Stimulated activated CD4-positive, alpha-beta T cell treated with anti-CD3 and anti-CD28 coated beads, Interleukin-1b, Interleukin-23, amount 100 ng/mL, for 1 hour (primary cell): ENCODE results near the gene AIG1.
"Not testable (repeated sequence)": the region's sequence is repeated elsewhere in the genome, so short reads cannot be mapped to it uniquely, and the experiment has no call there.

ENCODE experiments used
- DNase-seq, 2 donors: peaks; one replicate each; pipeline ENCODE4 v3.0.0-alpha.2; 2020; ENCODE audit warnings: low read depth in 2 of 2

Gene AIG1

DNA sequence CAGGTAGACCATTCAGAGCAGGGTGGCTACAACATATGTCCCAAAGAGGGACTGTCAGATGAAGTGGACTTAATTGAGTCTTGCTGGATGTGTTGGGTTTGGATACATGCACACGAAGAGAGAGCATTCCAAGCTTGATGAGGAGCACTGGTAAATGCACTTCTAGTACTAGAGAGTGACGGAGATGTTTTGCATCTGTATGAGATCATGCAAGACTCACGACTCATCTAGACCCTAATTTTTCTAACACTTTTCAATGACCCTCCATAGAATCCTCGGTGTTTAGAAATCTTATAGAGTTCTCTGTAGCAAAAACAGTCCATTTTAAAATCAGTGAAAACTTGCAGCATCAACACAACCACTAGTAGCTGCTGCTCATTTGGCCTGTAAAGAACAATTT, 4.8 kb upstream of the AIG1 start:
- DNase-seq, result no peak

DNA sequence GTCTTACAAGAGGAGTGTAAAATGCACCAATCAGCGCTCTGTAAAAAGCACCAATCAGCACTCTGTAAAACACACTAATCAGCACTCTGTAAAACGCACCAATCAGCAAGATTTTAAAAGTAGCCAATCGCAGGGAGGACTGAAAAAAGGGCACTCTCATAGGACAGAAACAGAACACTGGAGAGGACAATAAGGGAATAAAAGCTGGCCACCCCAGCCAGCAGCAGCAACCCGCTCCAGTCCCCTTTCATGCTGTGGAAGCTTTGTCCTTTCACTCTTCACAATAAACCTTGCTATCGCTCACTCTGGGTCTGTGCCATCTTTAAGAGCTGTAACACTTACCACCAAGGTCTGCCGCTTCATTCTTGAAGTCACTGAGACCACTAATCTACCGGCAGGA, 1.7 kb upstream of the AIG1 start:
- no peak for DNase-seq

DNA sequence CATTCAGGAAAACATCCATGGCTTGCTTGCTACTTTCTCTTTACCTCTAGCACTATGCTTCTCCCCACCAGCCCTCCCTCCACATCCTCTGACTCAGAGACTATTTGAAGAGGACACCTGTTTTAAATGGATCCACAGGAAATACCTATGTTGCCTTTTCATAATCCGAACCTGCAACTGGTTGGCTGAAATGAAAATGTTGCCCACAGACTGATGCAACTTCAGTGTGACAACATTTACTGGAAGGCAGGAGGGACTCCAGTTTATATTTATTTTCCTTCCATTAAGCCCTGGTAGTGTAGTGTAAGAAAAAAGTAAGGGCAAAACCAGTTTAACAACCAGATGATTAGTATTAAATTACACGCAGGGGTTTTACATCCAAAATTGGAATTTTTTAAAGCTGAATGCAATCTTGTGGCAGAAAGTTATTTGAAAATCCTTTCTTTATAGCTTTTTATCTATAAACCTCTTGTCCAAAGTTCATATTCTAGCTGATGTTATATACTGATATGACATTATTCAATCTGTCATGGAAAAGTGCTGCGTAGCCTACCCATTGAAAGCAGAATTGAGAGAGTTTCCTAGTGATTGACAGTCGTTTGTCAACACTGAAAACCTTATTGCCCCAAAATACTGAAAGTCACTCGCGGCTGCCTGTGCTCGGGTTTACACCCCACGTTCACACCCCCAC, 881 bp upstream of the AIG1 start:
- no peak for DNase-seq

DNA sequence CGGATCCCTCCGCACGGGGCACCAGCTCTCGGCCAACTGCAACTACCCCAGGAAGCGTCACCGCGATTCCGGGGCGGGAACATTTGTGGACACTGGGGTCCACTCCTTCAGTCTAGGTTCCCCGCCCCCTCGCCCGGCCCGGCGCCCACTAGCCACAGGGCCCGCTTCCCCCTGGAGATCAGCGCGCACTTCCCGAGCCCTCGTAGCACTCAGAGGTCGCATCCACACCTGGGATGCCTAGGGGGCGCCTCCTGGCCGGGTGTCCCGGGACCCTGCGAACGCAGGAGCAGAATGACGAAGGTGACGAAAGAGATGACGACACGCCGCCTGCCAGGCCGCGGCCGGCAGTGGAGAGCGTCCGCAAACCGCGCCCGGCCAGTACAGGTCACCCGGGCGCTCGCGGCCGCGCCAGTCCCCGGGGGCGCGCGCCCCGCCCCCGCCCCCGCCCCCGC, 309 bp upstream of the AIG1 start:
- DNase-seq, result peak; percentile 22 to 27

DNA sequence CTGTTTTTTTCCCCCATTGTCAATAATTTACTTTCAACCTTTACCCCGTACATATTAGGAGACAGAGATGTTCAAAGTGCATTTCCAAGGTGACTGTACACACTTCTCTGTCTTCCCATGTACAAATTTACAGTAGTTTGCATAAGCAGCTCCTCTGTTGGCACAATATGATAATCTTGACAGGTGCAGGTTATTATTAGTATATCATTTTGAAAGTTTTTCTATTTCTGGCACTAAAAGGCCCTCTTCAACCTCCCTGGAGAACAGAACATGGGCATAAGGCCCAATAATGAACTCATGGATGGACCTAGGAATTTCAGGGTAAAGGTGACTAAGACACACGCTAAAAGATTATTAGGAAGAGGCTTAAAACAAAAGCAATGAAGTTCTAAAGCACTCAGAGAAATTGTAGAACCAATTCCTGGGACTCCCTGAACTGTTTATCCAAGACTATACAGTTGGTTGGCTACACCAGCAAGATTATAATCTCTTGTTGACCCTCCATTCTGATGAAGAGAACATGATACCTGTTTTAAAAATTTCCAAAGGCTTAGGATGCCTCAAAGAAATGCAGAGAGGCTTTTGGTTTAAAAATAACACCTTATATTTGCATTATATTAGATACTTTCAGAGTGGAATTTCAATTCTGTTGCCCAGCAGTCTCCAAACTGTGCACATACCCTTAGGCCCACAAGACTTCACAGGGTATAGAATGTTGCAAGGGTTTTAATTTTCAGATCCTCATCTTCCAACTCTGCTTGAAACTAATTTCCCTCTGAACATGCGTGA, 1.1 kb downstream of the AIG1 start:
- DNase-seq, result no peak

DNA sequence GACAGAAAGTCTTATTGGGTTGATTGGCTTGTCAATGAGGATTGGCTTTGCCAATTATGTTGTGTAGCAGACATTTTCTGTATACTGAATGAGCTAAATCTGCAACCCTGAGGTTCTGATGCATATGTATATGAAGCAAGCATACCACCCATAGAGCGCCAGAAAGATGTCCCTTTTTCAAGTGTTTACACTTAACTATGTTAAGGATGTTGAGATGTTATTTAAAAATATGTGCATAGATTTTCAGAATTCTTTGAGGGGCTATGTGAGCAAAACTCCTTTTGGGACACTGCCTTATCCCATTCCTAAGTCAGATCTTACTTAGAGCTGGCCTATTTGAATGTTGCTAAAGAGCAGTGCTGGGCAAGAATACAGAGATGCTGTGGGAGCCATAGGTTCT, 1.9 kb downstream of the AIG1 start:
- DNase-seq, result no peak

DNA sequence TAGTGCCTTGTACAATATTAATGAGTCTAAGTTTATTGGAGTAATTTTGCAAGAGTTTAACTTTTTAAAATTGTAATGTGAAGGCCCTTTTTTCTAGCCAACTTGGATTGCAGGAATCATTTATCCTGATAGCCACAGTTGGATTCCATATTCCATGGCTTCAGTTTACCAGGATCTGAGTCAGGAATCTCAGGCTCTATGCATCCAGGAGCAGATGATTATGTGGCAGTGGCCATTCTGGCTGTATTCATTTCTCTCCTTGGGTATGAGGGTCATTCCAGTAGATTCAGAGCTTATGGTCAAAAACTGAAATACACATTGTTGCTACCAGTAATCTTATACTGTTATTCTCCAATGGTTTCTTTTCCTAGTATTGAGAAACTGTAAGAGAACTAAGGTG, 2.9 kb downstream of the AIG1 start:
- no peak for DNase-seq

DNA sequence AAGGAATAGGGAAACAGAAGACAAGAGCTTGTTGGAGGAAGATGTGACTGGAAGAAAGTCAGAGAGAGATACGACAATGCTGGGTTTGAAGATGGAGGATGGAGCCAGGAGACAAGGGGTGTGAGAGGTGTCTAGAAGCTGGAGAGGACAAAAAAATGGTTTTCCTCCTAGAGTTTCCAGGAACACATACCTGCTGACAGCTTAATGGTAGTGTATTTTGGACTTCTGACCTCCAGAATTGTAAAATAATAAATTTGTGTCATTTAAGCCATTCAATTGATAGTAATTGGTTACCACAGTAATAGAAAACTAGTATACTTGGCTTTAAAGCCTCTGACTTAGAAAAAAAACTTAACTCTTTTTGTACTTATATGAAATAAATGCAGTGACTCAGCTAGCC, 3.6 kb downstream of the AIG1 start:
- no peak for DNase-seq

DNA sequence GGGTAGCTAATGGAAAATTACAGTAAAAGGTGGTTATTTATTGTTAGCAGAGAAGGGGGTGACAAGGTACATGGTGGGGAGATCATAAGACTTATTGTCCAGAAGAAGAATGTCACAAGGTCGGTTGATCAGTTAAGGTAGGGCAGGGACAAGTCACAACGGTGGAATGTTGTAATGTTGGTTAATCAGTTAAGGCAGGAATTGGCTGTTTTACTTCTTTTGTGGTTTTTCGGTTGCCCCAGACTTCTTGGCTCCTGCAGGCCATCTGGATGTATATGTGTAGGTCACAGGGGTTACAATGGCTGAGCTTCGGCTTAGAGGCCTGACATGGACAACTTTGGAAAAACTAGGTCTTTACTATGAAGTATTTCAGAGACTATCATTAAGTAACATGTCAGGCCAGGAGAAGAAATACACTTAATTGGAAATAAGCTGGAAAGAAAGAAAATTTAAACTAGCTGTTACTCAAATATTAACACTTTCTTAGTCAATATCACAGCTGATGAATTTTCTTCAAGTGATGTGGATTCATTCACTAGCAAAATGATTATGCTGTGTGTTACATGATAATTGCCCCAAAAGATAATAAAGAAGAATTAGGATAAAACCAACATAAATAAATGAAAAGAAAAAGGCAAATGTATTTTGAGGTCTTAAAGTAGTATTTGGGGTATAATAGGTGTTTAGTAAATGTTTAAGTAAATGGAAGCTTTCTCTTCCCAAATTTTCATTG, 4.4 kb downstream of the AIG1 start:
- no peak for DNase-seq

DNA sequence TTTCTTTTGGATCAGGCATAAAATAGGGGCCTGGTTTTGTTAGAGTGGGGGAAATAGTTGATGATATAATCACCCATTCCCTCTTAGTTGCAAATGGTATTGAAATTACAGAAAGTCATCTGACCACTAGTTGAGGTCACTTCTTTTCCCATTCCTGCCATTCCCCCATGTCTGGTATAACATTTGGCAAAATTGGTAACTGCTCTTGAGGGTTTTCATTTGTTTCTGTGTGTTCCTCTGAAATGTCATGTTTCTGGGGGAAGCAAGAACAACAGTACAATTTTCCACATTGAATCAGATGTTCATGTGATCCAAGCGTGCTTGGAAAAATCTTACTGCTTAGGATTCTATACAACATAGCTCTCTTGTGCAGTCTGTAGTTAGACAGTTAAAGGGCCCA, 7.3 kb downstream of the AIG1 start:
- DNase-seq, result no peak

DNA sequence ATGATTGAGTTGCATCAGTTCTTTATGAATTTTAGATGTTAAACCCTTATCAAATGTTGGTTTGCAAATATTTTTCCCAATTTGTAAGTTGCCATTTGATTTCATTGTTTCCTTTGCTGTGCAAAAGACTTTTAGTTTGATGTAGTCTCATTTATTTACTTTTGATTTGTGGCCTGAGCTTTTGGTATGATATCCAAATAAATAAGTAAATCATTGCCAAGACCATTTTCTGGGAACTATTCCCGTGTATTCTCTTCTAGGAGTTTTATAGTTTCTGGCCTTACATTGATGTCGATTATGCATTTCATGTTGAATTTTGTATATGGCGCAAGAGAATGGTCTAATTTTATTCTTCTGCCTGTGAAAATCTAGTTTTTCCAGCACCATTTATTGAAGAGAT, 13.4 kb downstream of the AIG1 start:
- DNase-seq, result no peak

DNA sequence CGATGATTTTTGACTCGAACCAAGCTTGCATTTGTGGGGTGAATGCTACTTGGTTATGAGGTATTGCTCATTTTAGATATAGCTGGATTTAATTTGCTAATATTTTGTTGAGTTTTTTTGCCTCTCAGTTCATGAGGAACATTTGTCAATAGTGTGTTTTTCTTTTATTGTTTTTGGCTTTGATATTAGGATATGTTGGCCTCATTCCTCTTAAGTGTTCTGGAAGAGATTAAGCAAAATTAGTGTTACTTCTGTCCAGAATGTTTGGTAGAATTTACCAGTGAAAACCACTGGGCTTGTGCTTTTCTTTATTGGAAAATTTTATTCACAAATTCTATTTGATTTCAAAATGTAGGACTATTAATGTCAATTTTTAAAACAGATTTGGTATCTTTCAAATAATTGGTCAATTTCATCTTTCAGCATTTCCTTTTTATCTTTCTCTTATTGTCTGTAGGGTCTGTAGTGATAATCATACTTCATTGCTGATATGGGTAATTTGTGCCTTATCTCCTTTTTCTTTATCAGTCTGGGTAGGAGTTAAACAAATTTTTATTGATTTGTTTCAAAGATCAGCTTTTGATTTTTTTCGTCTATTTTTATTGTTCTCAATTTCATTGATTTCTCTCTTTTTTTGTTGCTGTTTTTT, 14.1 kb downstream of the AIG1 start:
- DNase-seq, result no peak

DNA sequence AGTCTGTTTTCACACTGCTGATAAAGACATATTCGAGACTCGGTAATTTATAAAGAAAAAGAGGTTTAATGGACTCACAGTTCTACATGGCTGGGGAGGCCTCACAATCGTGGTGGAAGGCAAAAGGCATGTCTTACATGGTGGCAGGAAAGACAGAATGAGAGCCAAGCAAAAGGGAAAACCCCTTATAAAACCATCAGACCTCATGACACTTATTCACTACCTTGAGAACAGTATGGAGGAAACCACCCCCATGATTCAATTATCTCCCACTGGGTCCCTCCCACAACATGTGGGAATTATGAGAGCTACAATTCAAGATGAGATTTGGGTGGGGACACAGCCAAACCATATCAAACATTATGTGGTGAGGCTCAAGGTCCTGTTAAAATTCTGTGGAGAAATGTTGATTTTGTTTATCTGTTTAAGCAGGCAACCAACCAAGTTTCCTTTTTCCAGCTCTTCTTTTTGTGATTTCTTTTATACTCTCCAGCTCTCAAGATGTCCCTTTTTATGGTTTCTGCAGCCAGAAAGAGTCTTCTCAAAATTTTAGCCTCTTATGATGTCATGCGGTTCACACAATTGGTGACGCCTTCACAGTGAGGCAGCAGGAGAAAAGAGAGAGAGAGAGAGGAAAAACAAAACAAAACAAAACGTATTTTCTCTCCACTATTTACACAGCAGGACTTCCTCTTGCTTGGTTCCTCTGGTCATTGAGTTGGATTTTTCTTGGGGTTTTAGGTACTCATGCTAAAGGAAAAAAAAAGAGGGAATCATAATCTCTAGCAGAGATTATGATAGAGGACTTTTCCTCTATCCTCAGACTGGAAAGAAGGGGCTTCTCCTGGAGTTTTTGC, 18.0 kb downstream of the AIG1 start:
- no peak for DNase-seq

DNA sequence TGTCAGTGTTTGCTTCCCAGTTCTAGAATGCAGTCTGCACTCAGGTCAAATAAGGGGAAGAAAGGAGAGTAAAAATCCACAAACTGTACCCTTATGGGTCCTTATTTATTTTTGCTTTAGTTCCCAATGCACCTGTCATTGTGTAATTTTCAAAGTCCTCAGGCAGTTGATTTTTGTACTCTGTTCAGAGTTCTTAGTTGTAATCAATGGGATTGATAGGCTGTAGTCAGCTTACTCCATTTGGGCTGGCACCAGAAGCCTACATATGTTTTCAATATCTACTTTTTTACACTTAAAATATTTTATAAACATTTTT, 18.6 kb downstream of the AIG1 start:
- DNase-seq, result no peak

DNA sequence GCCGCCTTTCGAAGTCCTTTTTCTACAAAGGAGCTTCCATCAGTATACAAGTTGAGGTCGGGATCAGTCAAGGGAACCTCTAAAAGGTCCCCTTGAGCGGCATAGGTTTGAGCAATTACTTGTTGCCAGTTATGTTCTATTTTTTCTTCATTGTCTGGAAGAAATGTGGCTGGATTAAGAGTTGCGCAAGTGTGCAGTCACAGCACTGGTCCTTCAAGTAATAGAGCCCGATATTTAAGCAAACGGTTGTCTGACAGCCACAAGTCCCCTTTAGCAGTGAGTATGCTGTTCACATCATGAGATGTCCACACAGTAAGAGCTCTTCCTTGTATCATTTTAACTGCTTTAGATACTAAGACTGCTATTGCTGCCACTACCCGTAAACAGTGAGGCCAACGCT, 21.6 kb downstream of the AIG1 start:
- DNase-seq, result not testable (repeated sequence)

DNA sequence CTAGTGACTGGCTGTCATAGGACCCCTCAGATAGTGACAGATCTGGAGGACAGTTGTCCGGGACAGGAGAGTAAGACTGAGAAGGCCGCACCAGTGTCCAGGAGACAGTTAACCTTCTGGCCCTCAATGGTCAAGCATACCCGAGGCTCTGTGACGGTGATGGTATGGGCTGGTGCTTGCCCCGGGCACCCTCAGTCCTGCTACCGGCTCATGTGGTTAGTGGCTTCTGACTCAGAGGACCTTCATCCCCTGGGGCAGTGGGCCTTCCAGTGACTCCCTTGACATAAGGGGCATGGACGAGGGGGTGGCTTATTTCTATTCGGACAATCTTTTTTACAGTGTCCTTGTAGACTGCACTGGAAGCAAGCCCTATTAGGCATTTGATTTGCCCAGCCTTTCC, 23.3 kb downstream of the AIG1 start:
- DNase-seq, result not testable (repeated sequence)

DNA sequence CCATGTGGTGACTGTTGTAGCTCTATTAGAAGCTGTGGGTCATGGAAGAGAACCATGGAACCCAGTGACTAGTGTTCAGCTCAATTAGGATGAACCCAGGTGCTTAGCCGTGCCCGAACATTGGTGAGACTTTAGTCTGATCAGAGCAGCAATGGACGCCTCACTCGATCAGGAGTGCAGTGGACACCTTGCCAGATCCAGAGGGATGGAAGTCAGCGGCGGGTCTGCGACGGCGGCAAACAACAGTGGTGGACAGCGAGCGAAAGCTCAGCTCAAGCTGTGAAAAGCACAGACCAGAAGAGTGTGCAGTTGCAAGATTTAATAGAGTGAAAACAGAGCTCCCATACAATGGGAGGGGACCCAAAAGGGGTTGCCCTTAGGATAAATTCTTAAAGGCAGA, 26.6 kb downstream of the AIG1 start:
- not testable (repeated sequence) for DNase-seq

DNA sequence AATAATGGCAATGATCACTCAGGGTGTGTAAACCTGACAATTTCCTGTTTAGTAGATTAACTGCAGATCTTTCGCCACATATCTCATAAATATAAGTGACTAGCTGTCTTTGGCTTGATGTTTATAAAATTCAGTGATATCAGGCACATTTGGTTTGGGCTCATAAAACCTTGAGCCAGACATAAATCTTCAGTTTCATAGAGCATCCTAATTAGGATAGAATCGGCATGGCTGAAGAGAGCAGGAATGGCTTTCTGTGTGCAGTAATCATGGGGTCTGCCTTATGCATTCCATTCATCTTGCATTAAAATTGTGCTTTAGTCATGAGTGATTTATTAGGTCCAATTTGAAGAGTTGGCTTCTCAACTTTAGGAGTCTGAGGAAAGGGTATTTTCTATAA, 27.2 kb downstream of the AIG1 start:
- no peak for DNase-seq

DNA sequence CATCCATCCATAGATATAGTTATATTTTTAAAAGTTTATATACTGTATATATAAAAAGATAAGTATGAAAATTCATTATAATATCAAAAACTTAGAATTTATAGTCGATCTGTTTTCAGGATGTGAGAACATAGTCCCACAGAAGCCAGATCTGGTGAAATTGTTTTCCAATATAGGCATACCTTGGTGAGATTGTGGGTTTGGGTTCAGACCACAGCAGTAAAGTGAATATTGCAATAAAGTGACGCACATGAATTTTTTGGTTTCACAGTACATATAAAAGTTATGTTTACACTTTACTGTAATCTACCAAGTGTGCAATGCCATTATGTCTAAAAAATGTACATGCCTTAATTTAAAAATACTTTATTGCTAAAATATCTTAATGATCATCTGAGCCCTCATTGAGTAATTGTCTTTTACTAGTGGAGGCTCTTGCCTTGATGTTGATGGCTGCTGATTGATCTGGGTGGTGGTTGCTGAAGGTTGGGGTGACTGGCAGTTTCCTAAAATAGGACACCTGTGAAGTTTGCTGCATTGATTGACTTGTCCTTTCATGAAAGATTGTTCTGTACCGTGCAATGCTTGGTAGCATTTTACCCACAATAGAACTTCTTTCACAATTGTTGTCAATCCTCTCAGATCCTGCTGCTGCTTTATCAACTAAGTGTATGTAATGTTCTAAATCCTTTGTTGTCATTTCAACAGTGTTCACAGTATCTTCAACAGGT, 29.8 kb downstream of the AIG1 start:
- DNase-seq, result no peak

DNA sequence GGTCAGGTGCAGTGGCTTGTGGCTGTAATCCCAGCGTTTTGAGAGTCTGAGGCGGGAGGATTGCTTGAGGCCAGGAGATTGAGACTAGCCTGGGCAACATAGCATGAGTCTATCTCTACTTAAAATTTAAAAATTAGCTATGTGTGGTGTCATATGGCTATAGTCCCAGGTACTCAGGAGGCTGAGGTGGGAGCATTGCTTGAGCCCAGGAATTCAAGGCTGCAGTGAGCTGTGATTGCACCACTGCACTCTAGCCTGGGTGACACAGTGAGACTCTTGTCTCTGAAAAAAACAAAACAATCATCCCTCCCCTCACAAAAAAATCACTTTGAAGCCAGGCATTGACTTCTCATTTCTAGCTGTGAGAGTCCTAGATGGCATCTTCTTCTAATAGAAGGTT, 32.1 kb downstream of the AIG1 start:
- DNase-seq, result no peak

DNA sequence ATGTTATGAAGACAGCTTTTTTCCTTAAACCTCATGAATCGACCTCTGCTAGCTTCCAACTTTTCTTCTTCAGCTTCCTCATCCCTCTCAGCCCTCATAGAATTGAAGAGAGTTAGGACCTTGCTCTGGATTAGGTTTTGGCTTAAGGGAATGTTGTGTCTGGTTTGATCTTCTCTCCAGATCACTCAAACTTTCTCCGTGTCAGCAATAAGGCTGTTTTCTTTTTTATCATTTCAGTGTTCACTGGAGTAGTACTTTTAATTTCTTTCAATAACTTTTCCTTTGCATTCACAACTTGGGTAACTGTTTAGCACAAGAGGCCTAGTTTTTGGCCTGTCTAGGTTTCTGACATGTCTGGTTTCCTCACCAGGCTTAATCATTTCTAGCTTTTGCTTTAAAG, 32.6 kb downstream of the AIG1 start:
- DNase-seq, result no peak
